ENCODE results near the gene MYH16. TPM values are rescaled to one million over a fixed set of nuclear protein-coding genes. Genes with fewer than 3 reads are reported as not detected.

MYH16 gene
- total and polyA plus RNA-seq, 2 donors (not counting 1 experiment from before 2014, with no cell fraction given) = not detected

DNA sequence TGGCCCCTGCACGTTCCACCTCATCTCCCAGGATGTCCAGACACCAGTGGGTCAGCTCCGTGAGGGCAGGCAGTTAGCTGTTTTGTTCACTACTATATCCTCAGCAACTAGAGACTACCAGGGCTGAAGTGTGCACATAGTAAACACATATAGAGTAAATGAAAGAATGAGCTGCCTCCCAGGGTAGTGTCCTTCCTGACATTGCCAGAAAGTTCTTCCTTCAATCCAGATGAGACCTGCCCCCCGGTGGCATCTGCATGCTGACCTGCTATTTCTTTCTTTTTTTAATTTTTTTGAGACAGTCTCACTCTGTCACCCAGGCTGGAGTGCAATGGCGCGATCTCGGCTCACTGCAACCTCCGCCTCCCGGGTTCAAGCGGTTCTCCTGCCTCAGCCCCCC is 39.1 kb downstream of the MYH16 start:
- Mint-ChIP-seq H3K27me3 (peaks cover 3% of the 10 kb centered on the region), H3K9me3 (ENCODE audit: insufficient read depth) (peaks cover 2% of the 10 kb centered on the region), H3K27ac (no peak overlapping the region), H3K4me1 (peaks cover 4% of the 10 kb centered on the region), H3K4me3 (no peak overlapping the region)
- peaks cover 0 to 8% of the 10 kb centered on the region in 2 donors for H3K4me1 ChIP-seq (ENCODE audit: control insufficient read depth in 2 of 2, insufficient read depth in 2 of 2, low read length in 2 of 2)
- DNase-seq (no peak), ATAC-seq (ENCODE audit: low read depth) (no peak)
- no peak overlapping the region for H3K4me2 ChIP-seq (replicated peaks; ENCODE audit: low read depth, low read length, poor library complexity, severe bottlenecking)
- CTCF ChIA-PET = interaction anchor here (0.8 to 6.6 kb wide), 6 partner anchors 9 to 359 kb away, joined by 3 to 113 read pairs (median 3); no protein-coding TSS in a partner anchor
- WGBS (ENCODE audit: insufficient coverage) = 80% methylated on average over 2 of the region's 9 CpGs
- H4K20me1 ChIP-seq (ENCODE audit: control insufficient read depth, insufficient read depth, low read length, poor library complexity, severe bottlenecking) = no peaks in the 10 kb centered on the region
- H3K9ac ChIP-seq (ENCODE audit: low read length) = no peak overlapping the region
- no peaks in the 10 kb centered on the region for H3K36me3 ChIP-seq (replicated peaks in 1 of 2; ENCODE audit: control extremely low read depth in 1 of 2, control insufficient read depth in 1 of 2, extremely low read depth in 1 of 2, insufficient read depth in 2 of 2, low read length in 1 of 2)
- peaks cover 0 to 3% (median 0%) of the 10 kb centered on the region in 4 experiments for H3K27me3 ChIP-seq (replicated peaks in 1 of 4; ENCODE audit: control extremely low read depth in 1 of 4, control insufficient read depth in 3 of 4, insufficient read depth in 4 of 4, low read length in 3 of 4)
- no peak overlapping the region for H3K4me3 ChIP-seq (ENCODE audit: control extremely low read depth in 1 of 5, extremely low read depth in 1 of 5, insufficient read depth in 1 of 5, low read depth in 2 of 5, low read length in 4 of 5)
- H3K27ac ChIP-seq (ENCODE audit: low read length in 2 of 2) = no peak overlapping the region
- TF ChIP-seq EZH2 (IDR thresholded peaks at IDR 0.05; ENCODE audit: borderline replicate concordance, insufficient read depth, low read depth, low read length, poor library complexity, severe bottlenecking) = no peak
- no peak for TF ChIP-seq CTCF (IDR thresholded peaks at IDR 0.05)
- POLR2A ChIA-PET = no interaction called here
- H3K9me3 ChIP-seq (ENCODE audit: control extremely low read depth in 1 of 3, control insufficient read depth in 2 of 3, insufficient read depth in 1 of 3, low read length in 2 of 3) = peaks cover 0 to 12% (median 0%) of the 10 kb centered on the region in 3 donors
- no peak overlapping the region for H2AFZ ChIP-seq (ENCODE audit: insufficient read depth, low read depth, low read length, poor library complexity, severe bottlenecking)
- H3K79me2 ChIP-seq (ENCODE audit: control insufficient read depth, insufficient read depth, low read length) = no peaks in the 10 kb centered on the region
- intact Hi-C loops (cut with micrococcal nuclease) = loop anchor here (10.0 kb wide), 1 partner anchor 437 kb away; the partner anchor contains the start of genes TMEM130 and TRRAP

All from B cell (primary cell).